Spinal cord (tissue), 10 donors: Measurements from ENCODE around the gene RETSAT. TPM values are rescaled to one million over a fixed set of nuclear protein-coding genes. Genes with fewer than 3 reads are reported as not detected.

Experiments used
- DNase-seq, 6 donors: peaks; one replicate each; pipeline versions ENCODE4 v3.0.0 to v3.0.0-alpha.2; 2013 to 2015; ENCODE audit warnings: low spot score in 6 of 6, low read depth in 4 of 6
- H3K27ac ChIP-seq: one replicate; pipeline ENCODE4 v1.5.1; 2013; ENCODE audit warnings: low read depth, low read length, control low read depth
- H3K27me3 ChIP-seq: one replicate; pipeline ENCODE4 v1.6.1; 2013; ENCODE audit warnings: low read length; ENCODE audit not compliant: control insufficient read depth, insufficient read depth
- H3K36me3 ChIP-seq: one replicate; pipeline ENCODE4 v1.6.1; 2013; ENCODE audit warnings: low read length; ENCODE audit not compliant: control insufficient read depth, insufficient read depth
- H3K4me1 ChIP-seq: one replicate; pipeline ENCODE4 v1.6.1; 2013; ENCODE audit warnings: low read length; ENCODE audit not compliant: control insufficient read depth, insufficient read depth
- H3K4me3 ChIP-seq: one replicate; pipeline ENCODE4 v1.5.1; 2013; ENCODE audit warnings: low read depth, low read length, control low read depth
- H3K9me3 ChIP-seq: one replicate; pipeline ENCODE4 v1.6.1; 2013; ENCODE audit warnings: low read length; ENCODE audit not compliant: control insufficient read depth, insufficient read depth
- WGBS: methylation state at CpG from one replicate; pipeline ENCODE4 v1.1.5; 2013; ENCODE audit warnings: missing lambda C conversion rate; ENCODE audit not compliant: insufficient coverage; 5-methylcytosine and 5-hydroxymethylcytosine counted together
- polyA plus RNA-seq, 2 donors: library from polyadenylated mRNA; unstranded; fragments of 120-200 nt; gene quantifications; one replicate each; pipeline ENCODE4 v1.2.1, GENCODE V29; 2013; ENCODE audit not compliant: insufficient read length in 2 of 2
- small RNA-seq: library from RNA; depleted of rRNA; stranded (forward); fragments of <200 nt; gene quantifications from one replicate; pipeline ENCODE3, GENCODE V24; 2014; ENCODE audit warnings: low replicate concordance
- total RNA-seq, 2 donors: library from RNA; depleted of rRNA in 1 of 2; stranded (reverse); fragments of 120-200 nt in 1 of 2; fragments of >200 nt in 1 of 2; gene quantifications; one replicate each; pipeline versions ENCODE4 v1.2.3 to v1.2.4, GENCODE V29; 2013 to 2014
- donor health status: healthy.

The RETSAT gene
- total and polyA plus RNA-seq, 4 donors, result 30.6 to 36.4 (median 31.9) TPM

DNA sequence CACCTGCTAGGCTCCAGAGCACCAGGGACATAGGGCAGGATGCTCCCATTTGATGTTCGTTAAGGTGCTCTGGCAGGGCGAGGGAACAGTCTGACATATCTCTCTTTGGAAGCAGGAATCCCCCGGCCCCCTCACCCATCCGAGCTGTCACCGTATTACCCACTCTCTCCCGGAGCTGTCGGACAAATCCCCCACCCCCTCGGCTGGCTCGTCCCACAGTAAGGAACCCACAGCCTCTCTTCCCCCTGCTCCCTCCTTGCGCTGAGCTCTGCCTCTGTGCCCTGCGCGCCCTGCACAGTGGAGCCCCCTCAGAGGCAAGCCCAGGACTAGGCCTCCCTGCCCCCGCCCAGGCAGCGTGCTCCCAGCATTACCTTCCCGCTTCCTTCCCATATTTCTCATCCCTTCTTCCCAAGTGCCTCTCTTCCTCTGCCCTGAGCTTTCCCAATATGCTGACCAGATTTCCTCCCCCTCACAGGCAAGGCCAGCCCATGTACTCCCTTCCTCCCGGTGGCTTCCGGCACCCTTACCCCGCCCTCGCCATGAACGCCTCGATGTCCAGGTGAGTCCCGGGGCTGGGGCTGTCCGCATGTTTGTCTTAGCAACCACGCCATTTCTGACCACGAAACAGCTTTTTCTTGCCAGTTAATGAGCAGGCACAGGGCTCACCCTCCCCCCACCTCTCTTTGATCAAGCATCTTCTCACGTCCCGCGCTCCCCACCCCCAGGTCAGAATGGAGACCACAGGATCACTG is 50.4 kb downstream of the RETSAT start:
- no peak for DNase-seq
- no peak overlapping the region for H3K4me3 ChIP-seq
- H3K36me3 ChIP-seq, result peaks cover 62% of the 10 kb centered on the region
- WGBS, result 93% methylated on average over 28 of the region's 28 CpGs
- H3K9me3 ChIP-seq, result no peaks in the 10 kb centered on the region
- H3K27me3 ChIP-seq, result no peaks in the 10 kb centered on the region
- peaks cover 6% of the 10 kb centered on the region for H3K4me1 ChIP-seq
- H3K27ac ChIP-seq, result no peak overlapping the region

DNA sequence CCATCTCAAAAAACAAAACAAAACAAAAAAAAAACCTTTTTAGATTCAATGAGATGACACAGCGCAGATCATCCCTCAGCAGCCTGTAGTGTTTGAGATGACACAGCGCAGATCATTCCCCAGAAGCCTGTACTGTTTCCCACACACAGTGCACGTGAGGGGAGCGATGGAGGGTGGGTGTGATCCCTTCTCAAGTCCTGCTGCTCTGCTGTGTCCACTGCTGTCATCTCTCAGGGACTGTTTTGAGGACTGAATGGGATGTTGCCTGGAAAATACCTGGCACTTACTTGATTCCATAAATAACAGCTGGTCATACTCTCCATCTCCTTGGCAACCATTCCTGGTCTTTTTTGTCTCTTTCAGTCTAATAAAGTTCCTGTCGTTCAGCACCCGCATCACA is 52.2 kb downstream of the RETSAT start:
- no peaks in the 10 kb centered on the region for H3K4me1 ChIP-seq
- H3K27ac ChIP-seq, result no peak overlapping the region
- DNase-seq, result peak in 1 of 6 donors; percentile 32
- H3K27me3 ChIP-seq, result no peaks in the 10 kb centered on the region
- H3K4me3 ChIP-seq, result no peak overlapping the region
- H3K9me3 ChIP-seq, result no peaks in the 10 kb centered on the region
- H3K36me3 ChIP-seq, result peaks cover 47% of the 10 kb centered on the region
- WGBS, result 58% methylated on average over 2 of the region's 6 CpGs

Small RNA genes within 50 kb of the gene (small RNA-seq; reads per million reads assigned to genes)
- gene AC062037.1 (not detected), gene AC062037.2 (not detected), gene RF00019 (not detected), gene RN7SL113P (not detected)

Other genes with a start within 250 kb of the RETSAT start
- 1 to 10 TPM; 3.4 to 6.5 TPM for gene TCF7L1, start 221.1 kb downstream of the RETSAT start, total RNA-seq
- 10 to 100 TPM; 33.3 to 41.9 TPM for gene TCF7L1, start 221.1 kb downstream of the RETSAT start, polyA plus RNA-seq
- gene TGOLN2, start 26.5 kb downstream of the RETSAT start, total RNA-seq, result 10 to 100 TPM; 45.5 to 63.7 TPM
- 10 to 100 TPM; 64.3 to 69.8 TPM for gene TGOLN2, start 26.5 kb downstream of the RETSAT start, polyA plus RNA-seq
- 10 to 100 TPM; 17.4 to 23.9 TPM for gene ELMOD3, start 241 bp upstream of the RETSAT start, total RNA-seq
- gene ELMOD3, start 241 bp upstream of the RETSAT start, polyA plus RNA-seq, result 10 to 100 TPM; 25.2 to 35.7 TPM
- gene CAPG, start 55.8 kb upstream of the RETSAT start, total RNA-seq, result 10 to 100 TPM; 25.7 to 41.3 TPM
- gene CAPG, start 55.8 kb upstream of the RETSAT start, polyA plus RNA-seq, result 10 to 100 TPM; 20.2 to 27.7 TPM
- gene SH2D6, start 64.2 kb upstream of the RETSAT start, total RNA-seq, result 1 to 10 TPM in 1 of 2 donors, not detected in 1; 1.2 TPM
- gene SH2D6, start 64.2 kb upstream of the RETSAT start, polyA plus RNA-seq, result 1 to 10 TPM; 1.0 to 2.1 TPM
- gene MAT2A, start 184.6 kb upstream of the RETSAT start, total RNA-seq, result 100 to 1,000 TPM; 112 to 119 TPM
- 100 to 1,000 TPM; 327 to 337 TPM for gene MAT2A, start 184.6 kb upstream of the RETSAT start, polyA plus RNA-seq
- 10 to 100 TPM; 30.8 to 53.3 TPM for gene GGCX, start 207.0 kb upstream of the RETSAT start, total RNA-seq
- gene GGCX, start 207.0 kb upstream of the RETSAT start, polyA plus RNA-seq, result 10 to 100 TPM; 31.0 to 44.7 TPM
- gene VAMP8, start 223.1 kb upstream of the RETSAT start, total RNA-seq, result 10 to 100 TPM; 10.3 to 32.3 TPM
- gene VAMP8, start 223.1 kb upstream of the RETSAT start, polyA plus RNA-seq, result 10 to 100 TPM; 11.5 to 13.9 TPM
- gene VAMP5, start 229.9 kb upstream of the RETSAT start, total RNA-seq, result 10 to 100 TPM; 13.7 to 45.4 TPM
- gene VAMP5, start 229.9 kb upstream of the RETSAT start, polyA plus RNA-seq, result 10 to 100 TPM; 27.1 to 43.5 TPM
- gene RNF181, start 241.2 kb upstream of the RETSAT start, total RNA-seq, result 100 to 1,000 TPM in 1 of 2 donors, 10 to 100 TPM in 1; 69.3 to 213 TPM
- 100 to 1,000 TPM; 105 to 111 TPM for gene RNF181, start 241.2 kb upstream of the RETSAT start, polyA plus RNA-seq
- gene TMEM150A, start 248.2 kb upstream of the RETSAT start, total RNA-seq, result 10 to 100 TPM in 1 of 2 donors, 1 to 10 TPM in 1; 5.4 to 22.2 TPM
- 10 to 100 TPM; 12.6 to 18.5 TPM for gene TMEM150A, start 248.2 kb upstream of the RETSAT start, polyA plus RNA-seq